A549 (cell line): ENCODE data around the gene INVS.
A peak's percentile ranks its signal among the peaks of the same experiment; 100 is the strongest.

ENCODE experiments used
- CBX8 ChIP-seq: fragments of 200-600 bp; sonication (generic); IDR thresholded peaks from 2 replicates; pipeline ENCODE4 v1.6.1; 2016
- CEBPB ChIP-seq, 2 experiments: fragments of >200 bp in 1 of 2; sonication (Bioruptor Twin) in 1 of 2; formaldehyde crosslinking in 1 of 2; IDR thresholded peaks; 2 replicates each; pipeline ENCODE4 v1.6.1; 2012 to 2016
- CTCF ChIP-seq: fragments of >200 bp; sonication (Bioruptor Twin); formaldehyde crosslinking; IDR thresholded peaks from 3 replicates; pipeline ENCODE4 v1.5.1; 2016
- EP300 ChIP-seq, 2 experiments: fragments of >200 bp; sonication (Bioruptor Twin); formaldehyde crosslinking; IDR thresholded peaks; 2 replicates in 1 of 2; 3 replicates in 1 of 2; pipeline ENCODE4 v1.6.1; 2016 to 2017
- JUN ChIP-seq, 2 experiments: fragments of >200 bp; sonication (Bioruptor Twin); formaldehyde crosslinking; IDR thresholded peaks; 2 replicates in 1 of 2; 3 replicates in 1 of 2; pipeline ENCODE4 v1.6.1; 2016 to 2017
- MYC ChIP-seq: IDR thresholded peaks from 2 replicates; pipeline ENCODE4 v1.6.1; 2012; ENCODE audit warnings: mild to moderate bottlenecking, inconsistent platforms, low read length, improper control_type of control experiment, borderline replicate concordance
- PBX3 ChIP-seq: IDR thresholded peaks from 2 replicates; pipeline ENCODE4 v1.6.1; 2012
- PHF8 ChIP-seq: fragments of 200-600 bp; sonication (generic); IDR thresholded peaks from 2 replicates; pipeline ENCODE4 v1.6.1; 2016; ENCODE audit warnings: low read depth, mild to moderate bottlenecking, antibody characterized with exemption, moderate library complexity, borderline replicate concordance
- POLR2A ChIP-seq: IDR thresholded peaks from 2 replicates; pipeline ENCODE4 v1.6.1; 2012; ENCODE audit warnings: mild to moderate bottlenecking, low read length
- REST ChIP-seq: fragments of 200-600 bp; sonication (generic); IDR thresholded peaks from 2 replicates; pipeline ENCODE4 v1.6.1; 2016; ENCODE audit warnings: antibody characterized with exemption, mild to moderate bottlenecking, moderate library complexity
- SMC3 ChIP-seq: fragments of >200 bp; sonication (Bioruptor Twin); formaldehyde crosslinking; IDR thresholded peaks from 3 replicates; pipeline ENCODE4 v1.6.1; 2018; ENCODE audit warnings: inconsistent platforms
- TF ChIP-seq, protein P1 (sequence below): fragments of >200 bp; sonication (Bioruptor Twin); formaldehyde crosslinking; IDR thresholded peaks from 2 replicates; pipeline ENCODE4 v1.6.1; 2016

DNA sequence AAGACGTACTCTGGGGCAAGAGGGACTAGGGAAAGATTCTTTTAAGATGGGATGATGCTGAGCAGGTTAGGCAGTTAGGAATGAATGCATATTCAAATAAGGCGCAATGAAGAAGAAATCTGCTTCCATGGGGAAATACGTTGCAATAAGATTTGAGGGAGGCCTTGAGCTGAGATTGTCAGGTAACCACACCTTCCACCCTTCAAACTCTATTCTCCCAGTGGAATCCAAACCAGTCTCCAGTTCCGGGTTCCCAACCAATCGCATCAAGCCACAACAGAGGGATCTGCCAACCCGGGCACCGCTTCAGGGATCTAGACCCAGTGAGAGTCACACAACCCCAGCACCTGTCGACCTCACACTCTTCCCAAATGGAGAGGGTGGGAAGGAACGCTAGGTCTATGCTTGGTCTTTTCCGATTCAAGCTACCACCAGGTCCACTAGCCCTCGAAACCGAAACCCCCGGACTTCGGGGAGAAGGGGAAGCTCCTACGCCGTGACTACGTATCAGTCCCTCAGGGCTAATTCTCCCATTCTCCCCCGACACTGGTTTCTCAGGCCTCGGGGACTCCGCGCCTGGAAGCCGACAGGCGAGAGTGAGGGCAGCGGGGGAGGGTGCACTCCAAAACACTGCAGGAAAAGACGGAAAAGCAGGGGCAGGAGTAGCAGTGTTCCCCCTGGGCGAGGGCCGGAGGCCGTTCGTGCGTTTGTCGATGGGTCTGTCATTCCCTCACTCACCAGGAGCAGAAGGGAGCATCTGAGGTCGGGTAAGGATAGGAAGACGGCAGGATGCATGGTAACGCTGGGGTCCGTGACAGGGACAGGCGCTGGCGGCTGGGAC is 777 bp upstream of the INVS start:
- TF ChIP-seq EP300 (IDR thresholded peaks at IDR 0.05) (no peak), MYC (no peak), PHF8 (peak; percentile 55; the same call in 1 of the 2 replicates), SMC3 (no peak), CTCF (no peak), POLR2A (no peak), CBX8 (no peak), REST (no peak), PBX3 (no peak), CEBPB (IDR thresholded peaks at IDR 0.05) (no peak), JUN (IDR thresholded peaks at IDR 0.05) (no peak)
- TF ChIP-seq, protein P1, sequence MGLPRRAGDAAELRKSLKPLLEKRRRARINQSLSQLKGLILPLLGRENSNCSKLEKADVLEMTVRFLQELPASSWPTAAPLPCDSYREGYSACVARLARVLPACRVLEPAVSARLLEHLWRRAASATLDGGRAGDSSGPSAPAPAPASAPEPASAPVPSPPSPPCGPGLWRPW, result no peak
